HG02588 (cell line): ENCODE data around the gene MAP3K15.
"Not testable (repeated sequence)": the region's sequence is repeated elsewhere in the genome, so short reads cannot be mapped to it uniquely, and the experiment has no call there.

Experiments used
- ATAC-seq: cut with Tn5 transposase; IDR thresholded peaks from one replicate; pipeline ENCODE4 v1.9.1; 2021; ENCODE audit warnings: mild to moderate bottlenecking, moderate library complexity; ENCODE audit not compliant: unreplicated experiment

Gene MAP3K15

GRCh38 chrX:19535476-19535875 lies 20.2 kb upstream of the MAP3K15 start:
- ATAC-seq: no peak

GRCh38 chrX:19532709-19533108 lies 17.4 kb upstream of the MAP3K15 start:
- ATAC-seq: no peak

- ATAC-seq: no peak
Observed at GRCh38 chrX:19517965-19518364, 2.7 kb upstream of the MAP3K15 start.

GRCh38 chrX:19515615-19516105 lies 352 bp upstream of the MAP3K15 start:
- no peak for ATAC-seq

GRCh38 chrX:19513383-19513782 lies 1.9 kb downstream of the MAP3K15 start:
- no peak for ATAC-seq

GRCh38 chrX:19512961-19513360 lies 2.3 kb downstream of the MAP3K15 start:
- no peak for ATAC-seq

GRCh38 chrX:19512359-19512758 lies 2.9 kb downstream of the MAP3K15 start:
- no peak for ATAC-seq

GRCh38 chrX:19511796-19512195 lies 3.5 kb downstream of the MAP3K15 start:
- not testable (repeated sequence) for ATAC-seq

GRCh38 chrX:19496711-19497110 lies 18.6 kb downstream of the MAP3K15 start:
- no peak for ATAC-seq

GRCh38 chrX:19487520-19488200 lies 27.6 kb downstream of the MAP3K15 start:
- ATAC-seq: no peak

- no peak for ATAC-seq
Observed at GRCh38 chrX:19479458-19479857, 35.9 kb downstream of the MAP3K15 start.

GRCh38 chrX:19468383-19468782 lies 46.9 kb downstream of the MAP3K15 start:
- ATAC-seq: not testable (repeated sequence)

- ATAC-seq: no peak
Observed at GRCh38 chrX:19462879-19463278, 52.4 kb downstream of the MAP3K15 start.

GRCh38 chrX:19462231-19462630 lies 53.1 kb downstream of the MAP3K15 start:
- ATAC-seq: no peak

- ATAC-seq: no peak
Observed at GRCh38 chrX:19457662-19458061, 57.6 kb downstream of the MAP3K15 start.

GRCh38 chrX:19448077-19448476 lies 67.2 kb downstream of the MAP3K15 start:
- ATAC-seq: no peak

GRCh38 chrX:19446397-19446796 lies 68.9 kb downstream of the MAP3K15 start:
- ATAC-seq: no peak

- ATAC-seq: not testable (repeated sequence)
Observed at GRCh38 chrX:19445772-19446171, 69.5 kb downstream of the MAP3K15 start.

GRCh38 chrX:19443869-19444526 lies 71.3 kb downstream of the MAP3K15 start:
- no peak for ATAC-seq

GRCh38 chrX:19440713-19441112 lies 74.6 kb downstream of the MAP3K15 start:
- ATAC-seq: no peak

- not testable (repeated sequence) for ATAC-seq
Observed at GRCh38 chrX:19422661-19423060, 92.6 kb downstream of the MAP3K15 start.

GRCh38 chrX:19410259-19410658 lies 105.0 kb downstream of the MAP3K15 start:
- ATAC-seq: no peak
